GM08714 (cell line): ENCODE results near the gene SRGAP2B.
"Not testable (repeated sequence)": the region's sequence is repeated elsewhere in the genome, so short reads cannot be mapped to it uniquely, and the experiment has no call there.

Experiments used
- H3K4me3 ChIP-seq: fragments of 200-500 bp; sonication (Bioruptor generic); 2 replicates; pipeline ENCODE4 v1.5.1; 2014; ENCODE audit warnings: mild to moderate bottlenecking, low read length, inconsistent platforms

The SRGAP2B gene

DNA sequence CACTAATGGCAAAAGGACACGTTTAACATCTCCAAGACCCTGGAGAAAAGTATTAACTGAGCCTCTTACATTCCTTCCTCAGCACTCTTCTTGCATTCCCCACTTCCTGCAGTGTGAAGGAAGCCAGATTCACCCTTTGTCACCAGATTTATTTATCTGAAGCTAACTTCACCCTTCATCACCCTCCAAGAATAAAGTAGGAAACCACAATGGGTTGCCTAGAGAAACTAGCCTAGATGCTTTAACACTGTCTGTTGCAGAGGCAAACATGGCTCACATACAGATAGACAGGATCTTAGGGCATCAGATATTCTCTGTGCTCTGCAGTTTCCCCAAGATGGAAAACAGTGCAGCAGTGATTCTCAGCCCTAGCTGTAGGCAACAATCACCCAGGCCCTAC lies 147.6 kb downstream of the SRGAP2B start:
- not testable (repeated sequence) for H3K4me3 ChIP-seq

DNA sequence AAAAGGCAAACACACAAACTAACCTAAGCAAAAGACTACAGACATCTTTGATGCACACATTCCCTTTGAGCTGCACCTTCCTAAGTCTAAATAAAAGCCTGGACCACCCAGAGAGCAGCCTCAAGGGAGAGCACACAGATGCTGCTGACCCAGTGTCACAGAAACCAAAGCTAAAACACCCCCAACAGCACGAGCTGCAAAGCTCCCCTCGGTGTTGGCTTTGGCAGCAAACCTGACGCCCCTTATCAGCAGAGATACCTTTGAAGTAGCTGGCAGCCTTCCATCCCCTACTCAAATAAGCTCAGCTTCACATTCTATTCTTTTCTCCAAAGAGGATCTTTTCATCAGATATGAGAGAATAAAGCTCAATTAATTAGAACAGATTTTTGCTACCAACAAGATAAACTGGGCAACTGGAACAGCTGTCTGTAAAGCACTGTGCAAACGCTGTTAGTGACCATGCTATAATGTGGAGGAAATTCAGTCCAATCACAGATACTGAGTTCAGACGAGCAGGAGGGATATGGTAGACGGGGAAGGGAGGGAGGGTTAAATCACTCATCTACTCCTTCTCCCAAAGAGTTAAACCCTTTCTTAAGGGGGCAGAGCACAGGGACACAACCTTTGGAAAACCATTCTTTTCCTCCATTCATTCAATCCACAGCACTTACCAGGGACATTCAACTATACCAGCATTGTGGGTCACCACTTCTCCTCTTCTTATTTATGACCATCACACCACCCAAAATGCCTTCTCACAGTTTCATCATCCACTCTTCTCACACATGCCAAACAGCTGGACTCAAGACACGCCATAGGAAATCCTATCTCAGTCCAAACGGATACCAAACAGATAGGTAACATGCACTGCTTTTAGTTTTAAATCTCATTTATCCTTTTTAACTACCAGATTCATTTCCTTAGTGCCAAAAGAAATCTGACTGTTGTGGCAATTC lies 148.3 kb downstream of the SRGAP2B start:
- H3K4me3 ChIP-seq, result not testable (repeated sequence)

DNA sequence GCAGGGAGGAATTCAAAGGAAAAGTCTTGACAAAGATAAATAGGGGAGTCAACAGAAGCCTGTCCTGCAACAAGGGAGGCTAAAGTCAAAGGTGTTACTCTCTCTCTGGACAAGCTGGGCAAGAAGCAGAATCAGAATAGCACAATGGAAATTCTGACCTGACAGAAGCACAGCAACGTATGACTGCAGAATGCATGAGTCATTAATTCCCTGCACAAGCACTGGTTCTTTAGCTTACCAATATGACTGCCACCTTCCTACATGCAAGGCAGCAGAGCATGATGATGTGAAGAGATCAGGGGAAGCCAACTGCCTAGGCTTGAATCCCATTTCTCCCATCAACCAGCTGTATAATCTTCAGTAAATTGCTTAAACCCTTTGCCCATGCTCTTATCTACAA lies 153.4 kb downstream of the SRGAP2B start:
- H3K4me3 ChIP-seq, result not testable (repeated sequence)

DNA sequence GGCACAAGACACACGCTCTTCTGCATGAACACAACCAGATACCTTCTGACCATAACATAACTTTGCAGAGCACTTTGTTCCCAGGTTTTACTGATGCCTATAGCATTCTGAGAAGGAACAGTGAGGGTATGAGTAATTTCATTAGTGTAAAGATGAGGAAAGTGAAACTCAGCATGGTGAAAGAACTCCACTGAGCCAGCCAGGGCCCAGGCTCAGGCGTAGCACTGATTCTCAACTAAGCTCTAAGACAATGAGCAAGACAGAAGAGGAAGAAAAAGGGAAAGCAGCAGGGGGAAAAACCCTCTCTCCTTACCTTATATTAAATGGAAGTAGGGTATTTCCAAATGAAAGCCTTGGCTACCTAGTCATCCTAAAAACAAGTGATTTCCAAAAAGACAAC lies 155.1 kb downstream of the SRGAP2B start:
- not testable (repeated sequence) for H3K4me3 ChIP-seq

DNA sequence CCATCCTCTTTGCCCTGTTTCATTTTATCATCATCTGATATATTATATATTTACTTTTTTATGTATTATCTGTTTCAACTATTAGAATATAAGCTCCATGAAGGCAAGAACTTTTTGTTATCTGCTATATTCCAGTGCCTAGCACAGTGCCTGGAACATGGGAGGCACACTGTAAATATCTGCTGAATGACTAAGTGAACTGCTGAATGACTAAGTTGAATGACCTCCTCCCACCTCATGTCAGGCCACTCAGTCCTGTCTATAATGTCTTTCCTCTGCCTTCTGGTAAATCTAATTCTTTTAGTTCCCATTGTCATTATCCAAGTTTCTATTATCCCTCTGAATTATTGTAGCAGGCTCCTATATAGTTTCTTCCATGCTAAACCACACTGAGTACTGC lies 156.5 kb downstream of the SRGAP2B start:
- not testable (repeated sequence) for H3K4me3 ChIP-seq

DNA sequence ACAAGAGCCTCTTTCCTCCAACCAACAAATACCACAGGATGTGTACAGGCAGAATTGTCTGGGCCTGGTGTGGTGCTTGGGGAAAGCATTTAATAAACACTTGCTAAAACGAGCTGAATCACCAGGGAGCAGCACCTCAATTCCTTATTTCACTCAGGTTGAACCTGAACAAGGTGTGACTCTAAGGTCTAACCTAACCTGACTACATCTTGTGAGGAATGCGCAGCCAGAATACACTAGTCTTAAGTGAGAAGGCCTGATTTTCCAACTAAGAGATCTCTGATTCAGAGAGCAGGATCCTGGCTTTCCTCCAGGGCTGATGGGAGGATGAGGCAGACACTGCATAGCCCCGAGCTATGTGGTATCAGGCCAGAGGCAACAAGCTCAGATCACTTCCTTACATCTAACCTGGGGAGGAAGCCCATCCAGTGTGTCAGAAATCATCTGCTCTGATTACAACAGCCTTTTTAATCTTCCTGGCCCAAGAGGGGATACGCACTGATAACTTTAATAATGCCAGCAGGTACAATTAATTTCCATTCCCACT lies 158.9 kb downstream of the SRGAP2B start:
- H3K4me3 ChIP-seq, result not testable (repeated sequence)

DNA sequence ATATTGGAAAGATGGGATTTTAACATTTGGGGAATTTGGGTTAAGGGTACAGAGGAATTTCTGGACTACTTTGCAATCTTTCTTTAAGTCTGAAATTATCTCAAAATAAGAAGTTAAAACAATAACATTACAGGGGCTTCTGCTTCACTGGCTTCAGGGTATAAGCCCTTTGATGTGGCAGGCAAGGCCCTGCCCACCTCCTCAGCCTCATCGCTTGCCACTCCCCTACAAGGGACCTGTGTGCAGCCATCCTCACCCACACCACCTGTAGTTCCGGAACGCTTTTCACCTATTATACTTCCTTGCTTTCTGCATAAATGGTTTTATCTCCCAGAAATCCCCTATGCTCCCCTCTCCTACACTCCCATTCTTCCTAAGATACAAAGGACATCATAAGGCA lies 159.8 kb downstream of the SRGAP2B start:
- H3K4me3 ChIP-seq, result not testable (repeated sequence)

DNA sequence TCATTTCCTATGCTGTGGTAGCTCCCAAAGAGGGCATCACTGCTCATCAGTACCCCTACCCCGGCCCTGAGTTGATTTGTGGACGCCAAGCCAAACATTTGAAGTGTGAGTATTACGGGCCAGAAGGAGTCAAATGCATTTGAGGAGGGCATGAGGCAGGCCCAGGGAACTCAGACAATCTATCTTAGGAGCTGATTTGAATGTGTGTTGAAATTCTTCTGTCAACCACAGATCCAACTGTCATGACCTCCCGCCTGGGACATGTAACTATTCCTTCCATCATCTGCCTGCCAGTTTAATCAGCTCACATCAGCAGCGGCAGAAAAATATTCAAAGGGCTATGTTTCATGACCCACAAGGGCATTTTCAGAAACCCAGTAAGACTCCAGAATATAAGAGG lies 162.1 kb downstream of the SRGAP2B start:
- not testable (repeated sequence) for H3K4me3 ChIP-seq

DNA sequence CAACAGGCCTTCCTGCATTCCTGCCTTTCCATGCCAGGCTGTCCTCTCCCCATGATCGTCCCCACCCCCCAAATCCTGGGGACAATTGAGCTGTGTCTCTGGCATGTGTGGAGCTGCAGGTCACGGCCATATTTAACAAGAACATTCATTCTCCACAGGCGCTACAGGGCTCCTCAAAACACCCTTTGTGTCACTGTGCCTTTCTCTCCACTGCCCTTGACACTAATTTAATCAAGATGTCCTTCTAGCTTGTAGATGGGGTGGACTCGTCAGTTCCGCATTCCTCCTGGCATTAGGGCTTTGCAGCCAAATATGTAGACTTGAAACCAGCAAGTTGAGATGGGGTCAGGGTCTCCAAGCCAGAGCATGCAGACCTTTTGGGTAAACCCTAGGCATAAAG lies 163.0 kb downstream of the SRGAP2B start:
- not testable (repeated sequence) for H3K4me3 ChIP-seq

DNA sequence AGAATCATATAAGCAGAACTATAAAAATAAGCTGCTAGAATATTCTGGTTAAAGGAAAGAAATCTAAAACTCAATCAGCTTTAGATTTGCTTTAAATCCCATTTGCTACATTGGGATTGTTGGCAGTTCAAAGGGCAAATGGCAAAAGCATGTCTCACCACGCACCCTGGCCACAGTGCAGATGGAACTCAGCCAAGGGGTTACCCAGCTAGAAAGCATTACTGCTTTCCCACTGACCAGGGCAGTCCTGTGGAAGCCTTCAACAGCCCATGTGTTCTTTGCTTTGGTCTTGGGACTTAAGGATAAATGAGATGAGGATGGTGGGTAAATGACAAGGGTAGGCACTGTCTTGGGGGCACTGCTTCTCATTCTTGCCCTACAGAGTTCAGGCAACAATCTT lies 163.6 kb downstream of the SRGAP2B start:
- H3K4me3 ChIP-seq, result not testable (repeated sequence)

DNA sequence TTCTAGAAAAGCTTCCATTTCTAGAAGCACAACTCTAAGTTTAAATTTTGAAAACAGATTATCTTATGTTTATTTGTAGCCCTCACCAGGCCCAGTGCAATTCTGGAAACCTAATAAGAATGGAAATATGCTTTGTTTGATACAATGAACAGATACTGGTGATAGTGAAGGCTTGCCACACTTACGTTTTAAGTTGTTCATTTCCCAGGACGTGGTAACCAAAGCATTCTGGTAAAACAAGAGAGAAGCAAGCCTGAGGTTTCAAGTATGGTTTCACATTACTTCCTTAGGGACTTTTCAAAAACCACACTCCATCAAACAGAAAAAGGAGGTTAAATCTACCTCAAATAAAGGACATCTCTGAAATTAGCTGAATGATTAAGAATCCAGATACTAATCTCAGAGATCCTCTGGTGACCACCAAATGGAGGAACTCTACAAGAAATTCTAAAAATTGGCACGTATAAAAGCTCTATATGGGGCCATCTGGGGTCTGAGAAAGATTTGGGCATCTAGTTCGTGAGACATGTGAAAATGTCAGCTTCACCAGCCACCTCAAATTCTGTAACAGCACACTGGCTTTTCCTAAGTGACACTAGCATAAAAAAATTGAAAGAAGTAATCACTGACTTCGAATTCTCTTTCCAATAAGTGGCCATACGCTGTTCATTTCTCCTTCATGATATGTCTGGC lies 164.9 kb downstream of the SRGAP2B start:
- H3K4me3 ChIP-seq, result not testable (repeated sequence)

DNA sequence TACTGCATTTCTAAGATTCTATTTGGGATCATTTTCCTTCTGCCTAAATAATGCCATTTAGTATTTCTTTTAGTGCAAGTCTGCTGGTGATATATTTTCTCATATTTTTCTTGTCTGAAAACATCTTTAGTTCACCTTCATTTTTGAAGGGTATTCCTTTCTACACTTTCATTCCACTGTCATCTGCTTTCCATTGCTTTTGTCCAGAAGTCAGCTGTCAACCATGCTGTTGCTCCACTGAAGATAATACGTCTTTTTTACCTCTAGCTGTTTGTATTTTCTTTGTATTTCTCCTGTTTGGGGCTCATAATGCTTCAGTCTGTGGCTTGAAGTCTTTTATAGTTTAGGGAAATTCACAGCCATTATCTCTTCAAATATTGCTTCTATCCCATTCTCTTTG lies 167.8 kb downstream of the SRGAP2B start:
- H3K4me3 ChIP-seq, result not testable (repeated sequence)

DNA sequence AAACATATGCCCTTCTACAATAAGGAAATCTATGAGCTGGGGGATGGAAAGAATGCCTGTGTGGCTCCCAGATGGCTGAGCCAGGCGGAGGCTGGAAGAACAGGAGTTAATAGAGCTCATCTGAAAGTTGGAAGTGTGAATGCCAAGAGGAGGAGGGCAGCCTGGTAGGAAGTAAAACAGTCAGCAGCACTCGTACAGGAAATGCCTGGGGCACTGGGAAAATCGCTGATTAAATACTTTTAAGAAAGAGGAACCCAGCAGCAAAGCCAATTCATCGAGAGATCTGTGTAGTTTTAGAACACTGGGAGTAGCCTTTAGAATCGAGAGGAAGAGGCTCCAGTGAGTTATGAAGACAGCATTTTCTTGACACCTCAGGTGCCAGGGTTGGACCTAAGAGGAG lies 171.5 kb downstream of the SRGAP2B start:
- not testable (repeated sequence) for H3K4me3 ChIP-seq

DNA sequence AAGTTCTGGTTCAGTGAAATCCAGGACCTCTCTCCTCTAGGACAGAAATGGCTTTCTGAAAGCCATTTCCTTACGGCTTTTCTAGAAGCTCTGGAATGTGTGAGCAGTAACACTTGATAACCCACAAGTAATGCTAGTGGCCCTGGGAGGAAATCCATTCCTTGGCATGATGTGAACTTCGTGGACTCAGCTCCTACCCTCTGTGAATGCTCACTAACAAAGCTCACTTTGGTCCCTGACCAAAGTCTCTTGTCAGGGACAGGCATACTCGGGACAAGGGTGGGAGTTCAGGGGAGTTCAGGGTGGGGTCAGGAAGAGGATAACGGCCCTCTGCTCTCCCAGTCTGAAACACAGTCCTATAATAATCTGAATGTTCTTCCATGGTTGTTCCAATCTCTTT lies 172.3 kb downstream of the SRGAP2B start:
- not testable (repeated sequence) for H3K4me3 ChIP-seq

DNA sequence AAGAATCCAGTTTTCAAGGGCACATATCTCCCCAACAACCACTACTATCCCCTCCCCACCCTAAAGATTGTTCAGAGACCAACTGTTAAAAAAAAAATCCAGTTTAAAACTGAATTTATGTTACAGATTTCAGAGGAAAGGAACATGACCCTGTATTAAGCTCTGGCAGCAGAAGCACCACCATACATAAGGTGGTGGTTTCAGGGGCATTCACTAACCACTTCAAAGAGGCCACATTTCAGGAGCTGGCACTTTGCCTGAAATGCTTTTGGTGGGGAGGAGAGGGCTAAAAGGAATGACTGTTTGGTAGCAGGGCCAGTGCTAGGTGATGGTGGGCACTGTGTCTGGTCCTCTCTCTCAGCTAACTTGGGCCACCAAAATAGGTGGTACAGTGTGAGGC lies 176.0 kb downstream of the SRGAP2B start:
- H3K4me3 ChIP-seq, result not testable (repeated sequence)

DNA sequence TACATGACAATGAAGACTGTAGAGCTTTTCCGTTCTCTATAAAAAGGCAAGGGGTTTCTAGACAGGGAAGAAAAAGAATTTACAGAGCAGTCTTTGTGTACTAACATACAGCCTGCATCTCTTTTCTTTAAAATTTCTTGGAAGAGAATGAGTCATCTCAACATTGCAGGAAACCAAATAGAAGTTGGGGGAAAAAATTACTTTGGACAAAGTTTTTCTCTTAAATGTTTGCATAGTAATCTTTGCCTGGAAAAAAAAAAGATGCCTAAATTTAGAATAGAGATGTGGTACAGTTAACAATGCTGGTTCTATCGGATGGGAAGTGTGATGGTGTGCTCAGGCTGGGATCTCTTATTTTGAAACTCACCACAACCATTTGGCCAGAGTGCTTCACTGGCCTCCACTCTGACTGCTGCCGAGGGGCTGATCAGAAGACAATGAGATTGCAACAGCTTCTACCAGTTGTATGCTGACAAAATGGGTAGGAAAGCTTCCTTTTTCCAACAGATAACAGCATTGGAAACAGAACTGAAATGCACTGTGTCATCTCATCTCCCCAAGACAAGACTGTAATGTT lies 177.0 kb downstream of the SRGAP2B start:
- H3K4me3 ChIP-seq, result not testable (repeated sequence)

DNA sequence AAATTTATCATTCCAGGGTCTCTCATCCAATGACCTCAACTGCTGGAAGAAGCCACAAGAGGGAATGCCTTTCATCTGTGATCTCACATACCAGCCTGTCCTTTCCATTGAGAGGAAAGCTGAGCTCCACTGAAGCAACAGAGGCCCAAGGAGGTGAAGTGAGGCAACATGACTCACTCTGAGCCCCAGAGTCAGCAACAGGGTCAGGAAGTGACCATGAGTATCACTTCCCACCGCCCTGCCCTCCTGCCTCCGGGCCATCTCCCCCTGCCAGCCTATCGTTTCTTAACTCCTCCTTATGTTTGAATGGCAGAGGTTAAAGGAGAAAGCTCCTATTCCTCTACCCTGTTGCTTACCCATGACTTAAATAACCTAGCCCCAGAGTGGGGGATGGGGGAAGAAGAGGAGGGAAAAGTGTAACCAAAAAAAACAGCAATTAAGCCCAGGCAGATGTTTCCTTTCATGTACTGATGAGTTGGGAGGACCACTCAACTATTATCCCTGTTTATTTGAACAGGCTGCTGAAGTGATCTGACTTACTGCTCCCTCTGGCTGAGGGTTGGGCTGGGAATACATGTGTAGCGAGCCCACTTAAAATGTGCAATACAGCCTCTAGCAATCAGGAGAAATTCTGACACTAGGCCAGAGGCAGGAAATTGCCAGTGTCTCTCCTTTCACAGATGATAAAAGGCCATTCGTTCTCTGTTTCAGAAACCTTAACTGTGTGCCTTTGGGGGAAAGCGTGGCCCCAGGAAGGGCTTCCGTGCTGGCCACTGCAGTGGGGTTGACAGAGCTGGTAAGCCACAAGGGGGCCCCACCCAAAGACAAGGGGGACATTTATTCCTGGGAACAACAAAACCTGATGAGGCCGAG lies 177.7 kb downstream of the SRGAP2B start:
- H3K4me3 ChIP-seq, result not testable (repeated sequence)

DNA sequence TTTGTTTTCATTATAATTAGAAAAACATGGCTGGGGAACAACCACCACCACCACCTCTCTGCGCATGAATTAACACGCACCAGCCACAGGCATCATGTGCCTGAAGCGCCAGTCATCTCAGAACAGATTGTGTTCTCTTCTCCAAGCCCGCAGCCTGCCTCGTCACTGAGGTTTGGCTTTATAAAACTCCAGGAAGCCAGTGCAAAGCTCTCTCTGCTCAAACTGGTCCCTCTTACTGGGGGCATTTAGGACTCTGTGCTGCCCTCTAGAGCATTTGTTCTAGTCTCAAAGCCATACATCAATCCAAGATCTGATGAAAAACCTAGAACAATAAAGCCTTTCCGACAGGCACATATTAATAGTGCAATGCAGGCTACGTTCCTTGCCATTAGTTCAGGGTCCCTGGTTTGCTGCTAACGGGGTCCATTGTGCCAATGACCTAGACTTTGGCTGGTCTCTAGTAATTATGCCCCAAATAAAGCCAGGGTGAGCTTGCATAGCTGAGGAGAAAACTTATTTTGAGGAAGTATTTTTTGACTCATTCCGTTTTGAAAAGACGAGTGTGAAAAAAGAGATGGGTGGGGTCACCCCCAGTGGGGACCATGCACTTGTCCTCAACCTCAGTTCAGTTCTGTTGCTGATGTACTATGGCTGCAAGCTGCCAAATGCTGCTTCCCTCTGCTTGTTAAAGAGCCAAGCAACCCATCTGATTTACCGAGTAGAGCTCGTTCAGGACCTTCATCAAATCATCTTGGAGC lies 181.0 kb downstream of the SRGAP2B start:
- not testable (repeated sequence) for H3K4me3 ChIP-seq

DNA sequence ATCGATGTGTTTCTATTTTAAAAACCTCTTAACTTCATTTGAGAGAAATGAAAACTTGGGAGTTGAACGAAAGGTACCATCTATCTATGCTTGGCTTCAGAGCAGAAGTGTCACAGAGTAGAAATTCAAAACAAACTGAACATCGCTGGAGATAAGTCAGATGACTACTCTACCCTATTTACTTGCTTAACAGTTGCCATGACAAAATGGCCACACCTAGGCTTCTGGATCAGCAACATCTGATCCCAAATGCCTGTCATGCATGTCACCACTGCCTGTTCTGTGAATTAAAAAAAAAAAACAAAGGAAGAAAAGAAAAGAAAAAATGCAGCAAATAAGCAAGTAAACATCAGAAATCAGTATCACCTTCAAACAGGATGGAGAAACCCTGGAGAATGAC lies 181.7 kb downstream of the SRGAP2B start:
- H3K4me3 ChIP-seq, result not testable (repeated sequence)

DNA sequence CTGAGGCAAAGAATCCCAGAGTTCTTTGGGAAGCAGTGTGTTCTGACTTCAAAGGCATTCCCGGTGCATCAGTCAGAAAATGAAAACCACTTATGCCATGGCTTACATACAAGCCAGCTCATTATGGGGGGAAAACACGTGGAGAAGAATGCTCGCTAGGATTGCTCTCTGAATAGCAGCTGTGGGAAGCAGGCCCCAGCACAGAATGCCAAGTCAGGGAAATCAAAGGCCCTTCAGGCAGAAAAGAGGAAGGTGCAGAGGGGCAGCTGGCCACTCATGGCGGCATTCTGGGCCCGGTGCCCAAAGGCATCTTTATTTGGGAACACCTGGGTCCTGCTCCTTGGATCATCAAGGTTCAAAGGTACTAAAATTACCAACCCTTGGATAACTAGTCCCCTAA lies 184.4 kb downstream of the SRGAP2B start:
- H3K4me3 ChIP-seq, result not testable (repeated sequence)
